ENCODE data around the gene FGGY.

GRCh38 chr1:59730759-59731478 is 434.0 kb downstream of the FGGY start:
- no peak for TF ChIP-seq CTCF (IDR thresholded peaks at IDR 0.05; ENCODE audit: extremely low read depth in 1 of 2, insufficient read depth in 1 of 2, low read depth in 1 of 2, low read length in 2 of 2)
- no peak for TF ChIP-seq EZH2 (IDR thresholded peaks at IDR 0.05; ENCODE audit: borderline replicate concordance, low read depth, low read length, severe bottlenecking)

Measured in endothelial cell of umbilical vein (primary cell).